Liver (tissue), 9 donors: Measurements from ENCODE around the gene SEH1L. TPM values are rescaled to one million over a fixed set of nuclear protein-coding genes. Genes with fewer than 3 reads are reported as not detected.

Experiments used
- DNase-seq: peaks from one replicate; pipeline ENCODE4 v3.0.0-alpha.2; 2017; ENCODE audit warnings: low spot score
- H3K27ac ChIP-seq, 2 donors: one replicate each; pipeline ENCODE4 v1.7.0; 2013; ENCODE audit warnings: inconsistent platforms in 2 of 2, low read length in 2 of 2, control low read depth in 1 of 2, low read depth in 1 of 2, mild to moderate bottlenecking in 1 of 2
- H3K27me3 ChIP-seq, 4 donors: one replicate each; pipeline versions ENCODE4 v1.6.1 to v1.7.0; 2013; ENCODE audit warnings: low read length in 3 of 4, inconsistent platforms in 1 of 4, mild to moderate bottlenecking in 1 of 4, moderate library complexity in 1 of 4; ENCODE audit not compliant: control insufficient read depth in 4 of 4, insufficient read depth in 4 of 4
- H3K36me3 ChIP-seq, 4 donors: one replicate each; pipeline versions ENCODE4 v1.6.1 to v1.7.0; 2013; ENCODE audit warnings: low read length in 3 of 4, mild to moderate bottlenecking in 3 of 4, low read depth in 1 of 4, moderate library complexity in 1 of 4; ENCODE audit not compliant: control insufficient read depth in 4 of 4, insufficient read depth in 3 of 4
- H3K4me1 ChIP-seq, 4 donors: one replicate each; pipeline versions ENCODE4 v1.6.1 to v1.7.0; 2013; ENCODE audit warnings: low read length in 3 of 4, mild to moderate bottlenecking in 3 of 4, moderate library complexity in 1 of 4; ENCODE audit not compliant: control insufficient read depth in 4 of 4, insufficient read depth in 4 of 4
- H3K4me3 ChIP-seq, 3 donors: one replicate each; pipeline versions ENCODE4 v1.6.1 to v1.7.0; 2013; ENCODE audit warnings: low read length in 3 of 3, control low read depth in 1 of 3, low read depth in 1 of 3, mild to moderate bottlenecking in 1 of 3
- H3K9ac ChIP-seq, 2 donors: one replicate each; pipeline ENCODE4 v1.7.0; 2013; ENCODE audit warnings: low read length in 2 of 2, mild to moderate bottlenecking in 2 of 2, moderate library complexity in 2 of 2, control low read depth in 1 of 2, low read depth in 1 of 2
- H3K9me3 ChIP-seq, 4 donors: one replicate each; pipeline versions ENCODE4 v1.6.1 to v1.7.0; 2013; ENCODE audit warnings: low read length in 3 of 4; ENCODE audit not compliant: control insufficient read depth in 4 of 4
- ATF3 ChIP-seq: IDR thresholded peaks from 2 replicates; pipeline ENCODE4 v1.6.1; 2016; ENCODE audit warnings: antibody characterized with exemption
- FOXA1 ChIP-seq: IDR thresholded peaks from 2 replicates; pipeline ENCODE4 v1.6.1; 2016; ENCODE audit warnings: antibody characterized with exemption
- GABPA ChIP-seq, 2 donors: IDR thresholded peaks in 1 of 2; conservative IDR thresholded peaks in 1 of 2; 2 replicates each; pipeline ENCODE4 v1.6.1; 2016; ENCODE audit warnings: antibody characterized with exemption in 2 of 2, mild to moderate bottlenecking in 1 of 2, moderate library complexity in 1 of 2
- HNF4A ChIP-seq, 2 donors: conservative IDR thresholded peaks; 2 replicates each; pipeline ENCODE4 v1.6.1; 2016; ENCODE audit warnings: antibody characterized with exemption in 2 of 2, mild to moderate bottlenecking in 2 of 2
- JUND ChIP-seq, 2 donors: IDR thresholded peaks; 2 replicates each; pipeline ENCODE4 v1.6.1; 2016; ENCODE audit warnings: antibody characterized with exemption in 2 of 2
- MAX ChIP-seq: IDR thresholded peaks from 2 replicates; pipeline ENCODE4 v1.6.1; 2016; ENCODE audit warnings: antibody characterized with exemption
- NR2F2 ChIP-seq: IDR thresholded peaks from 2 replicates; pipeline ENCODE4 v1.6.1; 2016; ENCODE audit warnings: antibody characterized with exemption
- RAD21 ChIP-seq, 2 donors: IDR thresholded peaks; 2 replicates each; pipeline ENCODE4 v1.6.1; 2016; ENCODE audit warnings: antibody characterized with exemption in 2 of 2, mild to moderate bottlenecking in 2 of 2
- REST ChIP-seq: IDR thresholded peaks from 2 replicates; pipeline ENCODE4 v1.6.1; 2016; ENCODE audit warnings: antibody characterized with exemption, mild to moderate bottlenecking
- RXRA ChIP-seq, 2 donors: IDR thresholded peaks; 2 replicates each; pipeline ENCODE4 v1.6.1; 2017 to 2018; ENCODE audit warnings: antibody characterized with exemption in 2 of 2, mild to moderate bottlenecking in 1 of 2
- SP1 ChIP-seq: IDR thresholded peaks from 2 replicates; pipeline ENCODE4 v1.6.1; 2018; ENCODE audit warnings: antibody characterized with exemption, mild to moderate bottlenecking
- TAF1 ChIP-seq: conservative IDR thresholded peaks from 2 replicates; pipeline ENCODE4 v1.6.1; 2016; ENCODE audit warnings: antibody characterized with exemption, mild to moderate bottlenecking
- YY1 ChIP-seq: IDR thresholded peaks from 2 replicates; pipeline ENCODE4 v1.6.1; 2016; ENCODE audit warnings: antibody characterized with exemption, mild to moderate bottlenecking
- WGBS: extraction: QIAGEN DNeasy Blood & Tissue Kit; methylation state at CpG from one replicate; pipeline ENCODE4 v1.1.7; 2013; 5-methylcytosine and 5-hydroxymethylcytosine counted together
- polyA plus RNA-seq, 2 donors: library from polyadenylated mRNA; stranded (reverse) in 1 of 2; unstranded in 1 of 2; fragments of 200-250 nt in 1 of 2; fragments of >200 nt in 1 of 2; fragmentation: Nextera tagmentation in 1 of 2; extraction: Ambion mirVana in 1 of 2; gene quantifications; one replicate each; pipeline versions ENCODE4 v1.2.1 to v1.2.3, GENCODE V29; 2013 to 2015
- total RNA-seq, 2 donors: library from RNA; depleted of rRNA; stranded (reverse); fragments of >200 nt; gene quantifications; one replicate each; pipeline ENCODE4 v1.2.3, GENCODE V29; 2014
- TF ChIP-seq, protein P1 (sequence below): IDR thresholded peaks from 2 replicates; pipeline ENCODE4 v1.6.1; 2016; ENCODE audit warnings: antibody characterized with exemption
- donor health status: healthy.
- donor health status: healthy.
- donor health status: healthy.
- donor health status: healthy.
- donor health status: healthy.

The SEH1L gene
- total and polyA plus RNA-seq, 4 donors, result 12.2 to 28.5 (median 16.8) TPM

DNA sequence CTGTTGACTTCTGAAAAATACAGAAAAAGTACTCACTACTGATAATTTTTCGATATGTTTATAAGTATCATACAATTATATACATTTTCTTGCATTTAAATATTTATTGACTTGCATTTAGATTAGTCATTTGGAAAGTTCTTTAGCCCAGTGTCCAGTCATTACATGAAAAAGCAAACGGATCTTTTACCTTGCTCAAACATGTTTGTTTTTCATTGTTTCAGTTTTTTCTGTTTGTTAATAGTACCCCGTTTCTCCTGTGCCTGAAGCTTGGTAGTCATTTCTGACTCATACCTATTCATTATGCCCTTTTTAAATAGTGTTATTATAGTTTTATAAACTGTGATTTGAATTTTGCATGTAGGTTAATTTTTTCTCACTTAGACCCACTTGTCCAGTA is 71.5 kb downstream of the SEH1L start:
- no peak for DNase-seq
- Histone ChIP-seq H3K4me3 (no peak overlapping the region), H3K36me3 (peaks cover 1 to 50% (median 27%) of the 10 kb centered on the region in 4 donors)

GRCh38 chr18:13022644-13023043 is 74.8 kb downstream of the SEH1L start:
- Histone ChIP-seq H3K36me3 (peaks cover 1 to 34% (median 15%) of the 10 kb centered on the region in 4 donors), H3K4me3 (no peak overlapping the region), H3K4me1 (no peaks in the 10 kb centered on the region), H3K27ac (no peak overlapping the region), H3K9ac (no peak overlapping the region), H3K9me3 (no peaks in the 10 kb centered on the region), H3K27me3 (no peaks in the 10 kb centered on the region)
- DNase-seq, result no peak
- no peak for TF ChIP-seq YY1
- no peak for TF ChIP-seq SP1
- no peak for TF ChIP-seq RAD21 (IDR thresholded peaks at IDR 0.05)
- no peak for TF ChIP-seq NR2F2
- no peak for TF ChIP-seq JUND (IDR thresholded peaks at IDR 0.05)
- TF ChIP-seq REST, result no peak
- TF ChIP-seq GABPA (IDR thresholded peaks at IDR 0.05 in 1 of 2, conservative IDR thresholded peaks at IDR 0.05 in 1 of 2), result no peak
- TF ChIP-seq TAF1, result no peak
- TF ChIP-seq RXRA (IDR thresholded peaks at IDR 0.05), result no peak
- TF ChIP-seq, protein P1, sequence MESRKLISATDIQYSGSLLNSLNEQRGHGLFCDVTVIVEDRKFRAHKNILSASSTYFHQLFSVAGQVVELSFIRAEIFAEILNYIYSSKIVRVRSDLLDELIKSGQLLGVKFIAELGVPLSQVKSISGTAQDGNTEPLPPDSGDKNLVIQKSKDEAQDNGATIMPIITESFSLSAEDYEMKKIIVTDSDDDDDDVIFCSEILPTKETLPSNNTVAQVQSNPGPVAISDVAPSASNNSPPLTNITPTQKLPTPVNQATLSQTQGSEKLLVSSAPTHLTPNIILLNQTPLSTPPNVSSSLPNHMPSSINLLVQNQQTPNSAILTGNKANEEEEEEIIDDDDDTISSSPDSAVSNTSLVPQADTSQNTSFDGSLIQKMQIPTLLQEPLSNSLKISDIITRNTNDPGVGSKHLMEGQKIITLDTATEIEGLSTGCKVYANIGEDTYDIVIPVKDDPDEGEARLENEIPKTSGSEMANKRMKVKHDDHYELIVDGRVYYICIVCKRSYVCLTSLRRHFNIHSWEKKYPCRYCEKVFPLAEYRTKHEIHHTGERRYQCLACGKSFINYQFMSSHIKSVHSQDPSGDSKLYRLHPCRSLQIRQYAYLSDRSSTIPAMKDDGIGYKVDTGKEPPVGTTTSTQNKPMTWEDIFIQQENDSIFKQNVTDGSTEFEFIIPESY, result no peak
- TF ChIP-seq HNF4A (conservative IDR thresholded peaks at IDR 0.05), result no peak
- no peak for TF ChIP-seq MAX

More for the DNA sequence above, 71.5 kb downstream of the SEH1L start:
- H3K4me1 ChIP-seq, result no peaks in the 10 kb centered on the region
- H3K9ac ChIP-seq, result no peak overlapping the region
- H3K9me3 ChIP-seq, result no peaks in the 10 kb centered on the region
- no peaks in the 10 kb centered on the region for H3K27me3 ChIP-seq
- TF ChIP-seq RAD21 (IDR thresholded peaks at IDR 0.05) (no peak), FOXA1 (no peak), JUND (IDR thresholded peaks at IDR 0.05) (no peak), ATF3 (no peak), TAF1 (no peak), YY1 (no peak), GABPA (IDR thresholded peaks at IDR 0.05 in 1 of 2, conservative IDR thresholded peaks at IDR 0.05 in 1 of 2) (no peak), REST (no peak)
- TF ChIP-seq, protein P1, result no peak
- WGBS, result 76% methylated on average over 3 of the region's 3 CpGs
- no peak overlapping the region for H3K27ac ChIP-seq
